IMR-90 (cell line): Measurements from ENCODE around the gene MRM1. TPM values are rescaled to one million over a fixed set of nuclear protein-coding genes. Genes with fewer than 3 reads are reported as not detected.
A peak's percentile ranks its signal among the peaks of the same experiment; 100 is the strongest.

Experiments used
- ATAC-seq: fragments of 200-7000 bp; cut with Tn5 transposase; 2 replicates; pipeline ENCODE4 v1.9.1; 2020; ENCODE audit warnings: low read depth, mild to moderate bottlenecking, moderate library complexity
- BruUV-seq: library from RNA; stranded (reverse); fragments of 400-500 nt; replicated peaks from 2 replicates; lab custom pipeline; 2021; lab: Mats Ljungman, UMichigan
- CTCF ChIA-PET: fragments of 300-600 bp; formaldehyde crosslinking; extraction: SDS; loops from one replicate; lab custom pipeline; 2021; ENCODE audit warnings: antibody characterized with exemption; lab: Yijun Ruan, JAX
- POLR2A ChIA-PET: fragments of 300-600 bp; sonication (Branson Sonifier 250); formaldehyde crosslinking; loops from one replicate; lab custom pipeline; 2022; ENCODE audit warnings: antibody characterized with exemption; ENCODE audit not compliant: unreplicated experiment; lab: Charles Lee
- DNase-seq: peaks from one replicate; pipeline ENCODE4 v3.0.0; 2013
- H2AFZ ChIP-seq: replicated peaks from 2 replicates; pipeline ENCODE3; 2013; ENCODE audit warnings: low read length, mild to moderate bottlenecking; ENCODE audit not compliant: poor library complexity
- H2AK5ac ChIP-seq: 2 replicates; pipeline ENCODE4 v1.6.1; 2013; ENCODE audit warnings: low read depth, low read length, inconsistent platforms
- H2AK9ac ChIP-seq: replicated peaks from 2 replicates; pipeline ENCODE3; 2013; ENCODE audit warnings: mild to moderate bottlenecking, low read depth, low read length, moderate library complexity; ENCODE audit not compliant: poor library complexity
- H2BK120ac ChIP-seq: 2 replicates; pipeline ENCODE4 v1.6.1; 2013; ENCODE audit warnings: low read depth, low read length, inconsistent platforms
- H2BK15ac ChIP-seq: 3 replicates; pipeline ENCODE4 v1.6.1; 2013; ENCODE audit warnings: low read depth, low read length, inconsistent platforms
- H2BK20ac ChIP-seq: 2 replicates; pipeline ENCODE4 v1.6.1; 2013; ENCODE audit warnings: low read depth, mild to moderate bottlenecking, inconsistent platforms, low read length, moderate library complexity
- H2BK5ac ChIP-seq: 2 replicates; pipeline ENCODE4 v1.6.1; 2013; ENCODE audit warnings: mild to moderate bottlenecking, low read depth, low read length, inconsistent platforms; ENCODE audit not compliant: poor library complexity, severe bottlenecking
- H3K14ac ChIP-seq: replicated peaks from 2 replicates; pipeline ENCODE4 v1.6.1; 2013; ENCODE audit warnings: low read depth, low read length, inconsistent platforms
- H3K18ac ChIP-seq: 2 replicates; pipeline ENCODE4 v1.6.1; 2013; ENCODE audit warnings: low read depth, low read length, control low read depth
- H3K23ac ChIP-seq: 2 replicates; pipeline ENCODE4 v1.6.1; 2013; ENCODE audit warnings: low read depth, low read length, inconsistent platforms
- H3K27ac ChIP-seq: 2 replicates; pipeline ENCODE4 v1.5.1; 2013; ENCODE audit warnings: mild to moderate bottlenecking, control low read depth, low read length; ENCODE audit not compliant: insufficient read depth
- H3K27me3 ChIP-seq: 2 replicates; pipeline ENCODE4 v1.6.1; 2013; ENCODE audit warnings: low read length; ENCODE audit not compliant: control insufficient read depth, insufficient read depth
- H3K36me3 ChIP-seq: 2 replicates; pipeline ENCODE4 v1.6.1; 2013; ENCODE audit warnings: low read length, mixed read lengths; ENCODE audit not compliant: control insufficient read depth, insufficient read depth
- H3K4ac ChIP-seq: 2 replicates; pipeline ENCODE4 v1.6.1; 2013; ENCODE audit warnings: low read depth, low read length, inconsistent platforms
- H3K4me1 ChIP-seq: 2 replicates; pipeline ENCODE4 v1.6.1; 2013; ENCODE audit warnings: low read length, mixed read lengths; ENCODE audit not compliant: control insufficient read depth, insufficient read depth
- H3K4me2 ChIP-seq: 2 replicates; pipeline ENCODE4 v1.6.1; 2013; ENCODE audit warnings: low read depth, mild to moderate bottlenecking, control low read depth, low read length, moderate library complexity
- H3K4me3 ChIP-seq: 2 replicates; pipeline ENCODE4 v1.5.1; 2013; ENCODE audit warnings: low read depth, mild to moderate bottlenecking, control low read depth, low read length, moderate library complexity; ENCODE audit not compliant: insufficient read depth
- H3K56ac ChIP-seq: 2 replicates; pipeline ENCODE4 v1.6.1; 2013; ENCODE audit warnings: low read length, inconsistent platforms; ENCODE audit not compliant: insufficient read depth; ENCODE audit errors: extremely low read depth
- H3K79me1 ChIP-seq, 2 experiments: 2 replicates each; pipeline ENCODE4 v1.6.1; 2013; ENCODE audit warnings: low read length in 2 of 2, inconsistent platforms in 1 of 2, low read depth in 1 of 2
- H3K9ac ChIP-seq: 2 replicates; pipeline ENCODE4 v1.6.1; 2013; ENCODE audit warnings: low read depth, low read length, control low read depth
- H3K9me1 ChIP-seq: 2 replicates; pipeline ENCODE4 v1.6.1; 2013; ENCODE audit warnings: low read length, inconsistent platforms; ENCODE audit not compliant: insufficient read depth
- H3K9me3 ChIP-seq: 2 replicates; pipeline ENCODE4 v1.6.1; 2013; ENCODE audit warnings: low read length; ENCODE audit not compliant: control insufficient read depth, insufficient read depth
- H4K20me1 ChIP-seq: 2 replicates; pipeline ENCODE4 v1.6.1; 2013; ENCODE audit warnings: low read length, inconsistent platforms; ENCODE audit not compliant: insufficient read depth
- H4K5ac ChIP-seq: 2 replicates; pipeline ENCODE4 v1.6.1; 2013; ENCODE audit warnings: mild to moderate bottlenecking, low read depth, low read length, control low read depth
- H4K8ac ChIP-seq, 2 experiments: 2 replicates each; pipeline ENCODE4 v1.6.1; 2013; ENCODE audit warnings: low read depth in 2 of 2, low read length in 2 of 2, control low read depth in 1 of 2, inconsistent platforms in 1 of 2
- H4K91ac ChIP-seq: 2 replicates; pipeline ENCODE4 v1.6.1; 2013; ENCODE audit warnings: low read depth, low read length, inconsistent platforms; ENCODE audit not compliant: insufficient read depth
- BHLHE40 ChIP-seq: fragments of 150-350 bp; IDR thresholded peaks from 2 replicates; pipeline ENCODE4 v1.6.1; 2016; ENCODE audit warnings: mild to moderate bottlenecking, low read depth, low read length
- CEBPB ChIP-seq: IDR thresholded peaks from 2 replicates; pipeline ENCODE4 v1.6.1; 2012; ENCODE audit warnings: low read depth, low read length, improper control_type of control experiment
- CHD1 ChIP-seq: IDR thresholded peaks from 2 replicates; pipeline ENCODE4 v1.6.1; 2012; ENCODE audit warnings: low read depth, low read length, improper control_type of control experiment
- FOS ChIP-seq: fragments of 150-350 bp; IDR thresholded peaks from 2 replicates; pipeline ENCODE4 v1.6.1; 2016; ENCODE audit warnings: low read depth, low read length
- MAFK ChIP-seq: IDR thresholded peaks from 2 replicates; pipeline ENCODE4 v1.6.1; 2012; ENCODE audit warnings: low read depth, low read length, improper control_type of control experiment
- MXI1 ChIP-seq: IDR thresholded peaks from 2 replicates; pipeline ENCODE4 v1.6.1; 2012; ENCODE audit warnings: low read depth, mild to moderate bottlenecking, low read length, moderate library complexity, borderline replicate concordance
- POLR2A ChIP-seq: IDR thresholded peaks from 2 replicates; pipeline ENCODE4 v1.6.1; 2012; ENCODE audit warnings: mild to moderate bottlenecking, low read depth, low read length
- RAD21 ChIP-seq: IDR thresholded peaks from 2 replicates; pipeline ENCODE4 v1.6.1; 2012; ENCODE audit warnings: low read length, improper control_type of control experiment
- RCOR1 ChIP-seq: IDR thresholded peaks from 2 replicates; pipeline ENCODE4 v1.6.1; 2012; ENCODE audit warnings: mild to moderate bottlenecking, low read length, improper control_type of control experiment; ENCODE audit not compliant: insufficient replicate concordance
- RFX5 ChIP-seq: IDR thresholded peaks from 2 replicates; pipeline ENCODE4 v1.8.0; 2012; ENCODE audit warnings: low read depth, mild to moderate bottlenecking, low read length, moderate library complexity
- SMC3 ChIP-seq: fragments of 150-350 bp; IDR thresholded peaks from 2 replicates; pipeline ENCODE4 v1.6.1; 2016; ENCODE audit warnings: low read depth, mild to moderate bottlenecking, antibody characterized with exemption, low read length, moderate library complexity
- WGBS, 2 experiments: methylation state at CpG; one replicate each; pipeline versions ENCODE4 v1.1.5 to v1.1.7; 2013; ENCODE audit warnings: missing lambda C conversion rate in 2 of 2; ENCODE audit not compliant: insufficient read length in 1 of 2; ENCODE audit errors: extremely low coverage in 2 of 2; 5-methylcytosine and 5-hydroxymethylcytosine counted together
- dilution Hi-C: fragments of 300-500 bp; cut with HindIII; formaldehyde crosslinking; loops from one replicate; pipeline ENCODE4 v1.14.3; 2018; ENCODE audit warnings: low sequenced_read_pairs; ENCODE audit not compliant: unreplicated experiment
- in situ Hi-C: fragments of 300-500 bp; cut with MboI; formaldehyde crosslinking; loops from 3 replicates; pipeline ENCODE4 v1.14.3; 2019; ENCODE audit warnings: low sequenced_read_pairs, inconsistent platforms, mixed read lengths
- intact Hi-C: fragments of 100-400 bp; cut with micrococcal nuclease; formaldehyde crosslinking; loops from 2 replicates; pipeline ENCODE4 v1.10.0; 2022
- polyA plus RNA-seq, 3 experiments: library from polyadenylated mRNA; depleted of rRNA; stranded (reverse); fragments of >200 nt; gene quantifications; 2 replicates each; pipeline ENCODE4 v1.2.3, GENCODE V29; 2012; ENCODE audit warnings: low replicate concordance in 1 of 3
- total RNA-seq: library from RNA; depleted of rRNA; stranded (reverse); fragments of >200 nt; gene quantifications from 2 replicates; pipeline ENCODE4 v1.2.3, GENCODE V29; 2012
- TF ChIP-seq, protein P1 (sequence below): conservative IDR thresholded peaks from 2 replicates; pipeline ENCODE4 v1.5.1; 2012; ENCODE audit warnings: mild to moderate bottlenecking, low read depth, low read length, improper control_type of control experiment
- TF ChIP-seq, protein P2 (sequence below): fragments of 150-350 bp; IDR thresholded peaks from 2 replicates; pipeline ENCODE4 v1.6.1; 2016; ENCODE audit warnings: low read depth, mild to moderate bottlenecking, low read length, moderate library complexity, borderline replicate concordance
- TF ChIP-seq, protein P3 (sequence below): fragments of 150-350 bp; IDR thresholded peaks from 2 replicates; pipeline ENCODE4 v1.6.1; 2017; ENCODE audit warnings: mild to moderate bottlenecking, antibody characterized with exemption, low read length, low read depth

The MRM1 gene
- total and polyA plus RNA-seq, 2 of the 4 experiments (the other 2 are of a cell fraction) = 2.2 to 5.3 TPM

DNA sequence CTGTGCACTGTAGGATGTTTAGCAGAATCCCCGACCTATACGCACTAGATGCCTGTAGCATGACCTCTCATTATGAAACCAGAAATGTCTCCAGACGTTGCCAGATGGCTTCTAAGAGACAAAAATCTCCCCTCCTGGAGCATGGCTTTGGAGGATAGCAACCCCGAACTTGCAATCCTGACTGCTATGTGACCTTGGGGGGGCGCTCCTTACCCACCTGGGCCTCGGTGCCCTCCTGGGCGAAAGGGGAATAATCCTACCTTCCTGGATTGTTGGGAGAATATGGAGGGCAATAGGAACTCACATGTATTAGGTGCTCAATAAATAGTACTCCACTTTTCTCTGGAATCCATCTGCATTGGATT is 8.1 kb downstream of the MRM1 start (continued):
- TF ChIP-seq RCOR1 (no peak), RFX5 (no peak), POLR2A (no peak)

DNA sequence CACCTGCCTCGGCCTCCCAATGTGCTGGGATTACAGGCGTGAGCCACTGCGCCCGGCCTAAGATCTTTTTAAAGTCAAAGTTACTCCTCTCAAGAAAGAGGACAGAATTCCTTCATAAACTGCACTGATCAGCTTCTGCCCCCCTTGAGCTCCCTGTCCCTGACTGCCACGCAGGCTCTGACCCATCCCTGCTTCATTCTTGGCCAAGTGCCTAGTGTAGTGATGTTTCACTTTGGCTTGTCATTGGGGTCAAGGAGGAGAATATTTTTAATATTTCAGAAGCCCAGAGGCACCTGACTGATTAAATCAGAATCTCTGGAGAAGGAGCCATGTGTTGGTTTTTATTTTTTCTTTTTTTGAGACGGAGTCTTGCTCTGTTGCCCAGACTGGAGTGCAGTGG is 9.1 kb downstream of the MRM1 start:
- no peaks in the 10 kb centered on the region for H3K27me3 ChIP-seq
- no peak overlapping the region for H3K18ac ChIP-seq
- no peaks in the 10 kb centered on the region for H3K9me3 ChIP-seq
- H3K9ac ChIP-seq = no peak overlapping the region
- no peak overlapping the region for H4K8ac ChIP-seq
- peaks cover 1% of the 10 kb centered on the region; the same call in 1 of the 2 replicates for H3K36me3 ChIP-seq
- no peak overlapping the region for H2BK120ac ChIP-seq
- no peak overlapping the region for H3K56ac ChIP-seq
- no peak overlapping the region for H2BK15ac ChIP-seq
- no peak overlapping the region for H4K5ac ChIP-seq
- H2AK9ac ChIP-seq = no peak overlapping the region
- 100% methylated on average over 1 of the region's 6 CpGs; no CpG with 5 or more reads in 1 of the 2 experiments for WGBS, 2 experiments
- H4K20me1 ChIP-seq = peaks cover 20% of the 10 kb centered on the region
- H3K4me2 ChIP-seq = no peak overlapping the region
- no peak overlapping the region for H2BK5ac ChIP-seq
- BruUV-seq = no TSS peak
- H2AFZ ChIP-seq = no peak overlapping the region
- ATAC-seq (no peak), DNase-seq (peak; percentile 33)
- in situ Hi-C loops (no loop called here), intact Hi-C loops (no loop called here), dilution Hi-C loops (no loop called here)
- no peak overlapping the region for H2BK20ac ChIP-seq
- H3K4me3 ChIP-seq = no peak overlapping the region
- H3K27ac ChIP-seq = no peak overlapping the region
- ChIA-PET CTCF (interaction anchor here (1.1 kb wide), 1 partner anchor 8 kb away, joined by 4 read pairs; no protein-coding TSS in a partner anchor), POLR2A (no interaction called here)
- H3K14ac ChIP-seq = no peak overlapping the region
- no peak overlapping the region for H2AK5ac ChIP-seq
- H3K4ac ChIP-seq = no peak overlapping the region
- no peak overlapping the region for H3K23ac ChIP-seq
- H3K9me1 ChIP-seq = peaks cover 15% of the 10 kb centered on the region; the same call in 1 of the 2 replicates
- H3K4me1 ChIP-seq = no peaks in the 10 kb centered on the region
- no peak overlapping the region for H4K91ac ChIP-seq
- H3K79me1 ChIP-seq = peaks cover 7 to 8% of the 10 kb centered on the region in 2 experiments
- TF ChIP-seq CHD1 (no peak), RFX5 (no peak), MXI1 (no peak), FOS (no peak), CEBPB (no peak), POLR2A (no peak), RAD21 (no peak), SMC3 (no peak), MAFK (no peak), BHLHE40 (no peak), RCOR1 (no peak)
- TF ChIP-seq, protein P1, sequence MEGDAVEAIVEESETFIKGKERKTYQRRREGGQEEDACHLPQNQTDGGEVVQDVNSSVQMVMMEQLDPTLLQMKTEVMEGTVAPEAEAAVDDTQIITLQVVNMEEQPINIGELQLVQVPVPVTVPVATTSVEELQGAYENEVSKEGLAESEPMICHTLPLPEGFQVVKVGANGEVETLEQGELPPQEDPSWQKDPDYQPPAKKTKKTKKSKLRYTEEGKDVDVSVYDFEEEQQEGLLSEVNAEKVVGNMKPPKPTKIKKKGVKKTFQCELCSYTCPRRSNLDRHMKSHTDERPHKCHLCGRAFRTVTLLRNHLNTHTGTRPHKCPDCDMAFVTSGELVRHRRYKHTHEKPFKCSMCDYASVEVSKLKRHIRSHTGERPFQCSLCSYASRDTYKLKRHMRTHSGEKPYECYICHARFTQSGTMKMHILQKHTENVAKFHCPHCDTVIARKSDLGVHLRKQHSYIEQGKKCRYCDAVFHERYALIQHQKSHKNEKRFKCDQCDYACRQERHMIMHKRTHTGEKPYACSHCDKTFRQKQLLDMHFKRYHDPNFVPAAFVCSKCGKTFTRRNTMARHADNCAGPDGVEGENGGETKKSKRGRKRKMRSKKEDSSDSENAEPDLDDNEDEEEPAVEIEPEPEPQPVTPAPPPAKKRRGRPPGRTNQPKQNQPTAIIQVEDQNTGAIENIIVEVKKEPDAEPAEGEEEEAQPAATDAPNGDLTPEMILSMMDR = no peak
- TF ChIP-seq, protein P2, sequence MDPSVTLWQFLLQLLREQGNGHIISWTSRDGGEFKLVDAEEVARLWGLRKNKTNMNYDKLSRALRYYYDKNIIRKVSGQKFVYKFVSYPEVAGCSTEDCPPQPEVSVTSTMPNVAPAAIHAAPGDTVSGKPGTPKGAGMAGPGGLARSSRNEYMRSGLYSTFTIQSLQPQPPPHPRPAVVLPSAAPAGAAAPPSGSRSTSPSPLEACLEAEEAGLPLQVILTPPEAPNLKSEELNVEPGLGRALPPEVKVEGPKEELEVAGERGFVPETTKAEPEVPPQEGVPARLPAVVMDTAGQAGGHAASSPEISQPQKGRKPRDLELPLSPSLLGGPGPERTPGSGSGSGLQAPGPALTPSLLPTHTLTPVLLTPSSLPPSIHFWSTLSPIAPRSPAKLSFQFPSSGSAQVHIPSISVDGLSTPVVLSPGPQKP = no peak
- TF ChIP-seq, protein P3, sequence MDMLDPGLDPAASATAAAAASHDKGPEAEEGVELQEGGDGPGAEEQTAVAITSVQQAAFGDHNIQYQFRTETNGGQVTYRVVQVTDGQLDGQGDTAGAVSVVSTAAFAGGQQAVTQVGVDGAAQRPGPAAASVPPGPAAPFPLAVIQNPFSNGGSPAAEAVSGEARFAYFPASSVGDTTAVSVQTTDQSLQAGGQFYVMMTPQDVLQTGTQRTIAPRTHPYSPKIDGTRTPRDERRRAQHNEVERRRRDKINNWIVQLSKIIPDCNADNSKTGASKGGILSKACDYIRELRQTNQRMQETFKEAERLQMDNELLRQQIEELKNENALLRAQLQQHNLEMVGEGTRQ = no peak
